Adrenal gland (tissue), 5 donors: ENCODE results near the gene ESM1.

Experiments
- POLR2A ChIP-seq, 2 donors: fragments of 450-650 bp; IDR thresholded peaks; one replicate each; pipeline ENCODE4 v1.6.1; 2017; ENCODE audit warnings: antibody characterized with exemption in 2 of 2, mild to moderate bottlenecking in 2 of 2, moderate library complexity in 1 of 2
- TF ChIP-seq, protein P1 (sequence below), 6 experiments: fragments of 450-650 bp in 4 of 6; fragments of 200-600 bp in 2 of 6; sonication (generic) in 1 of 6; IDR thresholded peaks; 1 replicate in 5 of 6; 2 replicates in 1 of 6; pipeline versions ENCODE4 v1.5.1 to v1.8.0; 2016 to 2021; ENCODE audit warnings: antibody characterized with exemption in 6 of 6, mild to moderate bottlenecking in 2 of 6, moderate library complexity in 1 of 6
- donor health status: DM: no; HTN: no; CAD: no.

DNA sequence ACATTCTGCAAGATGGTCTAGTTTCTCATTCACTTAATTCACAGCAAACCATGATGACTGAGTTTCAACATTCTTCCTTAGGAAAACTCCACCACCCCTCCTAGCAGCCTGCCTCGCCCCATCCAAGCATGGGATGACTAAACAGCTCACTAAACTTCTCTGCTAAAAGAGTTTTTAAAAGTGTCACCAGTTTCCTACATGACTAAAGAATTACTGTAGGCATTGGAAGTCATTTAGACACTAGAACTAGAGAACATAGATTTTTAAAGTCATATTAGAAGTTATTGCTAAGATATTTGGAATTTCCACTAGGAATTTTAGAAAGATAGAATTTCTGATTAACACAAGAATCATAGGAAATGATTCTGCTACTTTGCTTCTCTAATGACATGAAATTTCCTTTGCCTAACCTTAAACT is 5.5 kb upstream of the ESM1 start:
- TF ChIP-seq, protein P1, sequence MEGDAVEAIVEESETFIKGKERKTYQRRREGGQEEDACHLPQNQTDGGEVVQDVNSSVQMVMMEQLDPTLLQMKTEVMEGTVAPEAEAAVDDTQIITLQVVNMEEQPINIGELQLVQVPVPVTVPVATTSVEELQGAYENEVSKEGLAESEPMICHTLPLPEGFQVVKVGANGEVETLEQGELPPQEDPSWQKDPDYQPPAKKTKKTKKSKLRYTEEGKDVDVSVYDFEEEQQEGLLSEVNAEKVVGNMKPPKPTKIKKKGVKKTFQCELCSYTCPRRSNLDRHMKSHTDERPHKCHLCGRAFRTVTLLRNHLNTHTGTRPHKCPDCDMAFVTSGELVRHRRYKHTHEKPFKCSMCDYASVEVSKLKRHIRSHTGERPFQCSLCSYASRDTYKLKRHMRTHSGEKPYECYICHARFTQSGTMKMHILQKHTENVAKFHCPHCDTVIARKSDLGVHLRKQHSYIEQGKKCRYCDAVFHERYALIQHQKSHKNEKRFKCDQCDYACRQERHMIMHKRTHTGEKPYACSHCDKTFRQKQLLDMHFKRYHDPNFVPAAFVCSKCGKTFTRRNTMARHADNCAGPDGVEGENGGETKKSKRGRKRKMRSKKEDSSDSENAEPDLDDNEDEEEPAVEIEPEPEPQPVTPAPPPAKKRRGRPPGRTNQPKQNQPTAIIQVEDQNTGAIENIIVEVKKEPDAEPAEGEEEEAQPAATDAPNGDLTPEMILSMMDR (IDR thresholded peaks at IDR 0.05), result no peak
- no peak for TF ChIP-seq POLR2A (IDR thresholded peaks at IDR 0.05)
